Fibroblast of lung (primary cell): Measurements from ENCODE around the gene FBLIM1. TPM values are rescaled to one million over a fixed set of nuclear protein-coding genes. Genes with fewer than 3 reads are reported as not detected.

Experiments used
- DNase-seq, 2 donors: peaks; one replicate each; pipeline versions ENCODE4 v3.0.0 to v3.0.0-alpha.2; 2010; ENCODE audit warnings: low read depth in 2 of 2
- H2AFZ ChIP-seq: 2 replicates; pipeline ENCODE4 v1.5.1; 2012; ENCODE audit warnings: low read length, control low read depth, inconsistent platforms
- H3K27ac ChIP-seq: 2 replicates; pipeline ENCODE4 v1.5.1; 2011; ENCODE audit warnings: low read length, control low read depth; ENCODE audit not compliant: insufficient read depth
- H3K27me3 ChIP-seq: 2 replicates; pipeline ENCODE4 v1.5.1; 2011; ENCODE audit warnings: mild to moderate bottlenecking, low read length; ENCODE audit not compliant: control insufficient read depth, insufficient read depth
- H3K36me3 ChIP-seq: 2 replicates; pipeline ENCODE4 v1.5.1; 2011; ENCODE audit warnings: low read length; ENCODE audit not compliant: control insufficient read depth, insufficient read depth
- H3K4me1 ChIP-seq: 2 replicates; pipeline ENCODE4 v1.5.1; 2011; ENCODE audit warnings: low read length; ENCODE audit not compliant: control insufficient read depth, insufficient read depth; ENCODE audit errors: extremely low read depth
- H3K4me2 ChIP-seq: 2 replicates; pipeline ENCODE4 v1.5.1; 2011; ENCODE audit warnings: low read length, control low read depth; ENCODE audit not compliant: insufficient read depth; ENCODE audit errors: extremely low read depth
- H3K4me3 ChIP-seq, 4 experiments: fragments of 200-600 bp in 1 of 4; sonication (generic) in 1 of 4; replicated peaks in 1 of 4; 2 replicates each; pipeline ENCODE4 v1.5.1; 2011 to 2016; ENCODE audit warnings: low read length in 4 of 4, low read depth in 3 of 4, mild to moderate bottlenecking in 3 of 4, control low read depth in 2 of 4, inconsistent platforms in 1 of 4, mixed read lengths in 1 of 4; ENCODE audit not compliant: insufficient read depth in 1 of 4; ENCODE audit errors: control extremely low read depth in 1 of 4
- H3K79me2 ChIP-seq: 2 replicates; pipeline ENCODE4 v1.5.1; 2012; ENCODE audit warnings: mild to moderate bottlenecking, low read length, inconsistent platforms; ENCODE audit not compliant: control insufficient read depth, insufficient read depth
- H3K9ac ChIP-seq: 2 replicates; pipeline ENCODE4 v1.5.1; 2011; ENCODE audit warnings: mild to moderate bottlenecking, low read length, control low read depth; ENCODE audit not compliant: insufficient read depth
- H3K9me3 ChIP-seq: 2 replicates; pipeline ENCODE4 v1.5.1; 2012; ENCODE audit warnings: low read depth, low read length; ENCODE audit not compliant: control insufficient read depth, insufficient read depth
- H4K20me1 ChIP-seq: 2 replicates; pipeline ENCODE4 v1.5.1; 2011; ENCODE audit warnings: low read length; ENCODE audit not compliant: control insufficient read depth, insufficient read depth; ENCODE audit errors: extremely low read depth
- EZH2 ChIP-seq: IDR thresholded peaks from 2 replicates; pipeline ENCODE4 v1.5.1; 2012; ENCODE audit warnings: low read length, control low read depth, mild to moderate bottlenecking; ENCODE audit errors: missing control alignments
- polyA plus RNA-seq, 2 donors: library from polyadenylated mRNA; depleted of rRNA in 1 of 2; stranded (reverse) in 1 of 2; unstranded in 1 of 2; fragments of >200 nt; gene quantifications; 2 replicates each; pipeline ENCODE4 v1.2.1, GENCODE V29; 2011 to 2012; ENCODE audit warnings: missing spikeins in 1 of 2
- total RNA-seq: library from RNA; depleted of rRNA; stranded (reverse); fragments of >200 nt; gene quantifications from 2 replicates; pipeline ENCODE4 v1.2.1, GENCODE V29; 2014
- TF ChIP-seq, protein P1 (sequence below), 2 donors: IDR thresholded peaks in 1 of 2; conservative IDR thresholded peaks in 1 of 2; 1 replicate in 1 of 2; 2 replicates in 1 of 2; pipeline ENCODE4 v1.5.1; 2011 to 2012; ENCODE audit warnings: low read length in 2 of 2, control low read depth in 1 of 2, inconsistent platforms in 1 of 2, low read depth in 1 of 2, mild to moderate bottlenecking in 1 of 2

Gene FBLIM1
- total and polyA plus RNA-seq, 2 donors (not counting 1 experiment from before 2014, with no cell fraction given) = 17.3 to 86.2 TPM

DNA sequence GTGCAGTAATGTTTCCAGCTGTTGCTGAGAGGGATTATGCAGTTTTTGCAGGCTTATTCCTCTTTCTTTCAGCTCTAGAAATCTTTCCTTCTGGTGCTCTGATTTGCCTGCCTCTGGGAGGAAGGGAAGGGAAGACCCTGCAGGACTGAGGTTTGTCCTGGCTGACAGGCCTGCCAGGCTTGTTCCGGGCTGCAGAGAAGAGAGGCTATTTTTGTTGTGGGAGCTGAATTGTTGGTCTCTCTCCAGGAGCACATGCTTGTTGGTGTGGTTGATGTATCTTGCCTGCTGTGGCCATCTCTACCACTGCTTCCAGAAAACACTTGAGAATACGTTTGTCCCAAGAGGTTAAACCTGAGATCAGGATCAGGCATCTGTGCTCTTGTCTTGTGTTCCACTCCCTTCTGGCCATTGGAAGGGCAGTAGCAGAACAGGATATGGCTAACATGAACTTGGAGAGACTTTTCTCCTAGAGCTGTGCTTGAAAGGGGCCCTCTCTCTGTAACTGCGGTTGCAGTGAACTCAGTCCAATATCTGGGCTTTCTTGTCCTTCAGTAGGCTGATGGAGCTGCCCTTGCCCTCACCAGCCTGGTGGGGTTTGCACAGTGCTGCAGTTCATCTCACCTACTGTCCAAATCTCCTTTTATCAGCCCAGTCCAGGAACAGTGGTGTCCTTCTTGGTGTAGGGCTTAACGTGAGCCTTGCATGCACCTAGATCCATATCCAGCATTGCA, 44.0 kb upstream of the FBLIM1 start:
- TF ChIP-seq, protein P1, sequence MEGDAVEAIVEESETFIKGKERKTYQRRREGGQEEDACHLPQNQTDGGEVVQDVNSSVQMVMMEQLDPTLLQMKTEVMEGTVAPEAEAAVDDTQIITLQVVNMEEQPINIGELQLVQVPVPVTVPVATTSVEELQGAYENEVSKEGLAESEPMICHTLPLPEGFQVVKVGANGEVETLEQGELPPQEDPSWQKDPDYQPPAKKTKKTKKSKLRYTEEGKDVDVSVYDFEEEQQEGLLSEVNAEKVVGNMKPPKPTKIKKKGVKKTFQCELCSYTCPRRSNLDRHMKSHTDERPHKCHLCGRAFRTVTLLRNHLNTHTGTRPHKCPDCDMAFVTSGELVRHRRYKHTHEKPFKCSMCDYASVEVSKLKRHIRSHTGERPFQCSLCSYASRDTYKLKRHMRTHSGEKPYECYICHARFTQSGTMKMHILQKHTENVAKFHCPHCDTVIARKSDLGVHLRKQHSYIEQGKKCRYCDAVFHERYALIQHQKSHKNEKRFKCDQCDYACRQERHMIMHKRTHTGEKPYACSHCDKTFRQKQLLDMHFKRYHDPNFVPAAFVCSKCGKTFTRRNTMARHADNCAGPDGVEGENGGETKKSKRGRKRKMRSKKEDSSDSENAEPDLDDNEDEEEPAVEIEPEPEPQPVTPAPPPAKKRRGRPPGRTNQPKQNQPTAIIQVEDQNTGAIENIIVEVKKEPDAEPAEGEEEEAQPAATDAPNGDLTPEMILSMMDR (conservative IDR thresholded peaks at IDR 0.05 in 1 of 2, IDR thresholded peaks at IDR 0.05 in 1 of 2; ENCODE audit: low read depth in 1 of 2, low read length in 2 of 2) = no peak
- no peak for TF ChIP-seq EZH2
- Histone ChIP-seq H3K79me2 (peaks cover 9% of the 10 kb centered on the region), H4K20me1 (no peaks in the 10 kb centered on the region), H3K4me2 (no peak overlapping the region), H3K27ac (peak overlapping the region; percentile 46), H3K36me3 (peaks cover 19% of the 10 kb centered on the region), H2AFZ (no peak overlapping the region), H3K9ac (peak overlapping the region; percentile 14), H3K9me3 (no peaks in the 10 kb centered on the region), H3K4me3 (no peak overlapping the region), H3K27me3 (no peaks in the 10 kb centered on the region), H3K4me1 (peaks cover 6% of the 10 kb centered on the region)
- peak; percentile 66 to 96 for DNase-seq

DNA sequence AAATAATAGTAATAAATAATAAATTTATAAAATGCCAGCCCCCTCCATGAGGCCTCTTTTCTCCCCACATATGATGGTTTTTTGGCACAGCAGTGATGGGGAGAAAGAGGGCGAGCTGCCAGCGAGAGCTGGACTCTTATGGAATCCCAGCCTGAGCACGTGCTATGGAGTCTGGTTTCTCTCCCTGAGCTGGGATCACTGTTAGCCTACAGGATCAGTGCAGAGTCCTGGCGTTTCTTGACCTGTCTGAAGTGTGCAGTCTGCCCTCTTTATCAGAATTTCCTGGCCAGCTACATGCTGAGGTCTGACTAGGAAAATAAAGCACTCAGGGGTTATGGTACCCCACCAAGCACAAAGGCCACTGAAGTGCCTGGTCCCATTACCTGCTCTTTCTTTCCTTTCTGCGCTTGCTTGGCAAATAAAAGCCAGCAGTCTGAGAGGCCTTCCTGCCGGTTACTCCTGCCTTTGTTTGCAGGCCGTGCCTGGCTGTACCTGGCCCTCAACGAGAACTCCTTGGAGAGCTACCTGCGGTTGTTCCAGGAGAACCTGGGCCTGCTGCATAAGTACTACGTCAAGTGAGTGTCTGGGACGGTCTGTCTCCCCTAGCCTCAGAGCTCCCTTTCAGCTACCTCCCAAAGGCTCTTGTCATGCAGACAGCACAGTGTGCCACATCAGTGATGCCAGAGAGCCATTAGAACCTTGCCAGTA, 41.0 kb upstream of the FBLIM1 start:
- Histone ChIP-seq H3K9me3 (no peaks in the 10 kb centered on the region), H3K36me3 (peaks cover 21% of the 10 kb centered on the region), H3K4me3 (no peak overlapping the region), H4K20me1 (no peaks in the 10 kb centered on the region), H3K9ac (no peak overlapping the region), H3K27ac (no peak overlapping the region), H2AFZ (no peak overlapping the region), H3K4me1 (peaks cover 6% of the 10 kb centered on the region), H3K79me2 (peaks cover 4% of the 10 kb centered on the region), H3K27me3 (no peaks in the 10 kb centered on the region), H3K4me2 (no peak overlapping the region)
- no peak for TF ChIP-seq EZH2
- TF ChIP-seq, protein P1 (conservative IDR thresholded peaks at IDR 0.05 in 1 of 2, IDR thresholded peaks at IDR 0.05 in 1 of 2; ENCODE audit: low read depth in 1 of 2, low read length in 2 of 2) = no peak
- DNase-seq = peak in 1 of 2 donors; percentile 19

DNA sequence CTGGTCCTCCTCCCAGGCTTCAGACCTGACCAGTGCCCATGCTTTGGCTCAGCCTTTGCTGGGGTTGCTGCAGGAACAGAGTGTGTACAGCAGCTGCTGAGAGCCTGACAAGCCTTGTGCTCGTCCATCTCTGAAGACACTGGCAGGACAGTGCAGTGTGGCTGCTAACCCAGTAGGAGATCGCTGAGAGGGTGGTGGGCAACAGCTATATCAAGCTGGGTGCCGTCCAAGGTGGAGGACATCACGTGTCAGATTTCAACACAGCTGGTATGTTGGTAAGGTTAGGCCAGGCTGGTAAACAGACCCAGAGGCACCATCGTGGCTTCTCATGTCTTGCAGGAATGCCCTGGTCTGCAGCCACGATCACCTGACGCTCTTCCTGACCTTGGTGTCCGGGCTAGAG, 40.4 kb upstream of the FBLIM1 start:
- H2AFZ ChIP-seq = no peak overlapping the region
- DNase-seq = no peak
- TF ChIP-seq, protein P1 (conservative IDR thresholded peaks at IDR 0.05 in 1 of 2, IDR thresholded peaks at IDR 0.05 in 1 of 2; ENCODE audit: low read depth in 1 of 2, low read length in 2 of 2) = no peak
- TF ChIP-seq EZH2 = no peak
- H3K4me3 ChIP-seq = no peak overlapping the region
- no peak overlapping the region for H3K27ac ChIP-seq
- H4K20me1 ChIP-seq = no peaks in the 10 kb centered on the region
- no peaks in the 10 kb centered on the region for H3K9me3 ChIP-seq
- H3K4me1 ChIP-seq = peaks cover 6% of the 10 kb centered on the region
- peaks cover 2% of the 10 kb centered on the region for H3K79me2 ChIP-seq
- no peak overlapping the region for H3K9ac ChIP-seq
- peaks cover 23% of the 10 kb centered on the region for H3K36me3 ChIP-seq
- H3K4me2 ChIP-seq = no peak overlapping the region
- no peaks in the 10 kb centered on the region for H3K27me3 ChIP-seq
